ENCODE results near the gene SYNE1.

SYNE1 gene

DNA sequence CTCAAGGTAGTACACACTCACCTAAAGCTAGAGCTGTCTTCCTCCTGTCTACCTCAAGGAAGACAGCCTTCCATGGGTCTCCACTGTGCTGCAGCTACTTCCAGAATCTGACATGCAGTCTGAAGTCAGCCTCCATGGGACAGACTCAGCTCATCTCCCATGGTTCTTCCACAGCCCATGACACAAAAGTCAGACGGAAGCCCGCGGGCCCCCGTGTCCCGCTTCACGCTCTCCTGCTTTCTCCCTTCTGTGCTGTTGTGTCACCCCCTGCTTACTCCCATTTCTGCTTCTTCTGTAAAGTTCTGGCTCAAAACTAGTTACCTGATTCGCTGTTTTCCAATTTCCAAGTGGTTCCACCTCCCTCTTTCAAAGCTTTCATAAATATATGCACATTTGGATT, 184.5 kb downstream of the SYNE1 start:
- no peak overlapping the region for H3K4me3 ChIP-seq (ENCODE audit: low read depth, low read length)
- TF ChIP-seq, protein P1, sequence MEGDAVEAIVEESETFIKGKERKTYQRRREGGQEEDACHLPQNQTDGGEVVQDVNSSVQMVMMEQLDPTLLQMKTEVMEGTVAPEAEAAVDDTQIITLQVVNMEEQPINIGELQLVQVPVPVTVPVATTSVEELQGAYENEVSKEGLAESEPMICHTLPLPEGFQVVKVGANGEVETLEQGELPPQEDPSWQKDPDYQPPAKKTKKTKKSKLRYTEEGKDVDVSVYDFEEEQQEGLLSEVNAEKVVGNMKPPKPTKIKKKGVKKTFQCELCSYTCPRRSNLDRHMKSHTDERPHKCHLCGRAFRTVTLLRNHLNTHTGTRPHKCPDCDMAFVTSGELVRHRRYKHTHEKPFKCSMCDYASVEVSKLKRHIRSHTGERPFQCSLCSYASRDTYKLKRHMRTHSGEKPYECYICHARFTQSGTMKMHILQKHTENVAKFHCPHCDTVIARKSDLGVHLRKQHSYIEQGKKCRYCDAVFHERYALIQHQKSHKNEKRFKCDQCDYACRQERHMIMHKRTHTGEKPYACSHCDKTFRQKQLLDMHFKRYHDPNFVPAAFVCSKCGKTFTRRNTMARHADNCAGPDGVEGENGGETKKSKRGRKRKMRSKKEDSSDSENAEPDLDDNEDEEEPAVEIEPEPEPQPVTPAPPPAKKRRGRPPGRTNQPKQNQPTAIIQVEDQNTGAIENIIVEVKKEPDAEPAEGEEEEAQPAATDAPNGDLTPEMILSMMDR (IDR thresholded peaks at IDR 0.05; ENCODE audit: borderline replicate concordance, insufficient read depth, low read depth, low read length), result no peak

DNA sequence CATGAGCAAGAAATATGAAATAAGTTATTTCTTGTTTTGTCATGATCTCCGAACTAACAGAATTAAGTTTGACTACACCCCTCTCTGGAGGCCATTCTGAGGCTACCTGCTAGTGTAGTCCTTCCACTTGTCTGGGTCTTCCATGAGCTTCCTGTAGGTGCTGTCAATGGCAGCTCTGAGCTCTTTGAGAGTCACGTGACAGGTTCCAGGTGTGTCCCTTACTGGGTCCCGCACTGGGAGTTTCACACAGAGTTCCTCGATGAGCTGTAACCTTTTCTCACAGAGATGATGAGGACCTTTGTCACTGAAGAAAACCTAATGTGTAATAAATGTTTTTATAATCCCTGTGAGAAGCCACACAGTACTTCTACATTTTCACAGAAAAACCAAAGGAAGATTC, 186.6 kb downstream of the SYNE1 start:
- no peak overlapping the region for H3K4me3 ChIP-seq (ENCODE audit: low read depth, low read length)
- TF ChIP-seq, protein P1 (IDR thresholded peaks at IDR 0.05; ENCODE audit: borderline replicate concordance, insufficient read depth, low read depth, low read length), result no peak

DNA sequence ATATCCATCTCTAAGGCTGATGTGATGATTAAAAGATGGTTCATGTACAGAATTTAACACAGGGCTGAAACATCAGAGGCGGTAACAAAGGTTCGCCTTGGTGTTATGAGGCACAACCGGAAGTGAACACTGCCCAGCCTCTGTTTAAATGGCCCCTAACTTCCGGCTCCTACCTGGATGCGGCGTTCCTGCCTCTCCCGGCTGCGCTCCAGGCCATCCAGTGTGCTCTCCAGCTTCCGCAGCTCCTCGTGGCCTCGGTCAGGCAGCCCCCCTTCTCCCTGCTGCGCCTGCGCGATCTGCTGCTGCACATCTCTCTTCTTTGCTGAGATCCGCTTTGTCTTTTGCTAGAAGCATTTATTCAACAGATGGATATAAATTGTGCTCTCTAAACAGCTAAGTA, 195.3 kb downstream of the SYNE1 start:
- H3K4me3 ChIP-seq (ENCODE audit: low read depth, low read length), result no peak overlapping the region

DNA sequence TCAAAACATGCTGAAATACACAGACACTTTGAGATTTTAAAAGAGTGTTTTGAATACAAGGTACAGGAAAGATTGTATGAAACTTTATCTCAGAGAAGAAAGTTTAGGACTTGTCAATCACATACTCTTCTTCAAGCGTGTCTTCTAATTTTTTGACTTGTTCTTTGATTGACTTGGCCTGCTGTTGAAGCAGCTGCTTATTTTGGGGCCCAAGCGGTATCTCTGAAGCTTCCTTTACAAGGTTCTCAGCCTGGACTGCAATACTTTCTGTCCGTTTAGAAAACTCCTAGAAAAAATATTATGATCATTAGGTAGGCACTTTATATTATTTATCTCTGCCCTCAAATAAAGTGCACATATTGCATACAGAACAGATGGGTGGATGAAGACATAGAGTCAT, 201.3 kb downstream of the SYNE1 start:
- TF ChIP-seq, protein P1 (IDR thresholded peaks at IDR 0.05; ENCODE audit: borderline replicate concordance, insufficient read depth, low read depth, low read length), result no peak

More for the DNA sequence above, 195.3 kb downstream of the SYNE1 start:
- TF ChIP-seq, protein P1 (IDR thresholded peaks at IDR 0.05; ENCODE audit: borderline replicate concordance, insufficient read depth, low read depth, low read length), result no peak

DNA sequence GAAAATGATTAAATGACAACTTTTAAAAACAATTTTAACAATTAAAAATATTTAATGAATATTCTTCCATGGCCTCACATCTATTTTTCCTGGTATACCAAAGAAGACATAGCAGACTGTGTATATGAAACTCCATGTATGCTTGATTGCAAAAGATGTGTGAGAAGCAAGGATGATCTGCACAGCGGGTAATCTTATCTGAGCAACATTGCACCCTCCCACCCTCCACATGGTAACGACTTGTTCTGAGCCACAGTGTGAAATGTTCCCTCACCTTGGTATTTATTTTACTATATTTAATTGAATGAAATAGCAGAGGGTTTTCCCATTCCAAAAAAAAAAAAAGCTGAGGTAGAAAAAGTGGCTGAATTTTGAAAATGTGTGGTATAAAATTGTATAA, 204.4 kb downstream of the SYNE1 start:
- TF ChIP-seq, protein P1 (IDR thresholded peaks at IDR 0.05; ENCODE audit: borderline replicate concordance, insufficient read depth, low read depth, low read length), result no peak
- H3K4me3 ChIP-seq (ENCODE audit: low read depth, low read length), result no peak overlapping the region

More for the DNA sequence above, 201.3 kb downstream of the SYNE1 start:
- H3K4me3 ChIP-seq (ENCODE audit: low read depth, low read length), result no peak overlapping the region

DNA sequence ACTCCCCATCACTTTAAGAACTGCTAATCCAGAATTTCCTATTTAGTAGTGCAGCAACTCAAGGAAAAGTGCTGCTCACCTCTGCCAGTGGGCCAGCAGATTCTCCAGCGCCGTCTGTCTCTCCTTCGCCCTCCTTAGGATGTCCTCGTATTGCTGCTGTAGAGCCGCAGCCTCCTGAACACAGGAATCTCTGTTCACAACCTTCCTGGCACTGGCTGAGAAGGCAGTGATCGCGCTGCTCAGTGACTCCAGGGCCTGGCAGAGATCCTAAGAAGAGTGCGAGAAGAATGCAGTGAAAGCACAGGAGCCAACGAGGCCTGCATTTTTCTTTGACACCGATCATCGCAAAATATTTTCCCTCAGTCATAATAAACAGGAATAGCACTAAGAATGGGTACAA, 209.0 kb downstream of the SYNE1 start:
- no peak overlapping the region for H3K4me3 ChIP-seq (ENCODE audit: low read depth, low read length)
- TF ChIP-seq, protein P1 (IDR thresholded peaks at IDR 0.05; ENCODE audit: borderline replicate concordance, insufficient read depth, low read depth, low read length), result no peak

DNA sequence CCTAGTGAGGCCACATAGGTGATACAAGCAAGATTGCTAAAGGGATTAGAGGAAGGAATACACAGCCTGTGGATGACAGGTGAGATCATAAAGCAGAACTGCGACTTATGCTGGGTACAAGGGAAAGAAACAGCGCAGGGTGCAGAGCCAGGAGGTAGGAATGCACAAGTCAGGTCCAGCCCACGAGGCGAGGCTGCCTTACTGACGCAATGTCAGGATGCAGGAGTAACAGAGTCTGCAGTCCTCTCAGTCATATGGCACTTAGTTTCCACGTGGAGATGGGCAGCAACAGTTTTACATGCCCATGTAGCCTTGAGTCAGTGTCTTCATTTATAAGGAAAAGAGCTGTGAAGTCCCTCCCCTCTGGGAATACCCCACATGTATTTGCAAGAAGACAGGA, 210.9 kb downstream of the SYNE1 start:
- H3K4me3 ChIP-seq (ENCODE audit: low read depth, low read length), result no peak overlapping the region
- TF ChIP-seq, protein P1 (IDR thresholded peaks at IDR 0.05; ENCODE audit: borderline replicate concordance, insufficient read depth, low read depth, low read length), result no peak
